Stimulated activated CD4-positive, alpha-beta T cell treated with anti-CD3 and anti-CD28 coated beads, Interleukin-1b, Interleukin-23, amount 100 ng/mL, for 24 hours (primary cell): ENCODE results near the gene FZD7.

Experiments
- DNase-seq, 4 experiments: peaks; one replicate each; pipeline ENCODE4 v3.0.0-alpha.2; 2020; ENCODE audit warnings: low read depth in 4 of 4, low spot score in 1 of 4

The FZD7 gene

GRCh38 chr2:202064881-202065230, 31.2 kb downstream of the FZD7 start:
- no peak for DNase-seq

DNA sequence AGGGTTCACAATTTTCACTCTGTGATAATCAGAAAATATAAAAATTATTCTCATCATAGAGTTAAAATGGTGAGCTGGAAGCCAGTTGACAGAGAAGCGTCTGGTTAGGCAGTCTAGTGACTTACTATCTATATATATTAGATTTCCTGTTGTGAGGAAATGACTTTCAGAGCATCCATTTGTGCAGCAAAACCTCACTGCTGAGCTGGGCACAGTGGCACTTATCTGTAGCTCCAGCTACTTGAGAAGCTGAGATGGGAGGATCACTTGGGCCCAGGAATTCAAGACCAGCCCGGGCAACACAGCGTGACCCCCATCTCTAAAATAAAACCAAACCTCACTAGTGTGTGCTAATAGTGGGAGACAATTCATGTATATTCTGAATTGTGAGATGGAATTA, 32.2 kb downstream of the FZD7 start:
- DNase-seq: no peak

- no peak for DNase-seq
Observed at GRCh38 chr2:202066875-202067274, 33.2 kb downstream of the FZD7 start.

GRCh38 chr2:202067589-202067988, 33.9 kb downstream of the FZD7 start:
- no peak for DNase-seq

GRCh38 chr2:202069170-202070067, 35.8 kb downstream of the FZD7 start:
- DNase-seq: no peak

GRCh38 chr2:202071107-202071506, 37.5 kb downstream of the FZD7 start:
- DNase-seq: no peak

- no peak for DNase-seq
Observed at GRCh38 chr2:202072226-202072625, 38.6 kb downstream of the FZD7 start.

- DNase-seq: no peak
Observed at GRCh38 chr2:202072737-202073401, 39.2 kb downstream of the FZD7 start, which contains the start of gene KIAA2012. Gene KIAA2012, plus strand, starts transcription at chr2:202073255. Its CDS starts 373 bp downstream, at chr2:202073628.

DNA sequence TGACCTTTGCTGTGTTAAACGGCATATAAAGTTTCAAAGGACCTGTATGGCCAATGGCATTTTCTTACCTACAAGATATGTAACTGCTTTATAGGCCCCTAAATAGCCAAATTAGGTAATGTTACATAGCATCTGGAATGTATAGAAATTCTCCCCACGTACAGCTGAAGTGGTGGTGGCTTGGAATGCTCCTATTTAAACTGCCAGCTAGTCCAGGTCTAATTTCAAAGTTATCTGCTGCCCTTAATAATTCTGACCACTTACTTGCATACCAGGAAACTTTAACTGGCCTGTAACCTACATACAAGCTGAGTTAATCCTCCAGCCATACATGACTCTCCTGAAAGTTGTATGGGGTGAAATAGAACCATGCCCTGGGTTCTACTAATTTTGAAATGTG, 40.7 kb downstream of the FZD7 start:
- DNase-seq: no peak

DNA sequence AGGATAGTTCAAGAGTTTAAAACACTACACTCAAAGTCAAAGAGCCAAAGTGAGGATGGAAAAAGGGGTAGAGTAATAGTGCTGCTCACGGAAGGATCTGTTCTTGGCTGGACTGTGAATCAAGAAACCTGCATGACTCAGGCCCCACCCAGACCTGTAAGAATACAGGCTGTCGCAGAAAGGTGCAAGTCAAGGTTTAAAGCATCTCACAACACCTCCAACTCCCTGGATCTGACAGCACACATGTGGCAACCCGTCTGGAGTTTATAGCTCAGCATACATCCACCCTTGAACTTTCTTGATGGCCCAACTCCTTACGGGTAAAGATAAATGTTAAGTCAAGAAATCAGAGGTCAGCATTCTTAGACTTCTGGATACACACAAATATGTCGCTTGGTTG, 45.7 kb downstream of the FZD7 start:
- no peak for DNase-seq

GRCh38 chr2:202084265-202084664, 50.6 kb downstream of the FZD7 start:
- no peak for DNase-seq
